Tibial artery (tissue), 4 donors: ENCODE data around the gene ERAL1.

Experiments used
- DNase-seq, 2 donors: peaks; one replicate each; pipeline ENCODE4 v3.0.0-alpha.2; 2019
- H3K27ac ChIP-seq, 2 donors: fragments of 200-600 bp; sonication (generic) in 1 of 2; 1 replicate in 1 of 2; 2 replicates in 1 of 2; pipeline ENCODE4 v1.5.1; 2018 to 2019; ENCODE audit warnings: mild to moderate bottlenecking in 1 of 2
- H3K27me3 ChIP-seq, 2 donors: fragments of 200-600 bp; sonication (generic) in 1 of 2; one replicate each; pipeline versions ENCODE4 v1.5.1 to v1.6.0; 2016 to 2019
- H3K36me3 ChIP-seq, 3 donors: fragments of 200-600 bp; sonication (generic) in 2 of 3; one replicate each; pipeline ENCODE4 v1.5.1; 2016 to 2019; ENCODE audit warnings: mild to moderate bottlenecking in 2 of 3
- H3K4me1 ChIP-seq, 4 donors: fragments of 200-600 bp; sonication (generic) in 2 of 4; 1 replicate in 3 of 4; 2 replicates in 1 of 4; pipeline ENCODE4 v1.5.1; 2016 to 2019
- H3K4me3 ChIP-seq, 2 donors: fragments of 200-600 bp; sonication (generic) in 1 of 2; 1 replicate in 1 of 2; 2 replicates in 1 of 2; pipeline ENCODE4 v1.5.1; 2018 to 2019; ENCODE audit warnings: mild to moderate bottlenecking in 2 of 2
- H3K9me3 ChIP-seq, 3 donors: fragments of 200-600 bp; sonication (generic) in 1 of 3; one replicate each; pipeline ENCODE4 v1.5.1; 2016 to 2019
- intact Hi-C: fragments of 100-400 bp; cut with DNase I; formaldehyde crosslinking; loops from one replicate; pipeline ENCODE4 v1.15.0; 2023; ENCODE audit warnings: low total_unique reads
- TF ChIP-seq, protein P1 (sequence below), 2 experiments: fragments of 200-600 bp in 1 of 2; fragments of 450-650 bp in 1 of 2; IDR thresholded peaks; one replicate each; pipeline ENCODE4 v1.5.1; 2017 to 2019; ENCODE audit warnings: antibody characterized with exemption in 2 of 2, mild to moderate bottlenecking in 1 of 2, moderate library complexity in 1 of 2

The ERAL1 gene

DNA sequence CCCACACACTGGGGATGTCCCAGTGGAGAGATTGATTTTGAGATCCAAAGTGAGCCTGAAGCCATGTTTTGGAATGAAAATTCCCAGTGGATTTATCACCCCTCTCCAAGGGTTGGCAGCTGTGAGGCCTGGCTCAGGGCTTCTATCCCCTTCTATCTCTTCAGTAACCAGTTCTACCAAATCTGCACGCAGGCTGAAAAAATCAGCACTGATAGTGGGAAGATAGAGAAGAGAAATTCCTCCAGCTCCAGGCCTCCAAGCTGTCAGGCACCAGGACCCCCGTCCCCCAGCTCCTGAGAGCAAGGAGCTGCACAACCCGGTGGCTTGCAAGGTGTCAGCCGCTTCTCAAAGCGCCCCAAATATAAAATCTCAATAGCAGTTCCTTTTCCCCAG lies 41.7 kb downstream of the ERAL1 start:
- TF ChIP-seq, protein P1, sequence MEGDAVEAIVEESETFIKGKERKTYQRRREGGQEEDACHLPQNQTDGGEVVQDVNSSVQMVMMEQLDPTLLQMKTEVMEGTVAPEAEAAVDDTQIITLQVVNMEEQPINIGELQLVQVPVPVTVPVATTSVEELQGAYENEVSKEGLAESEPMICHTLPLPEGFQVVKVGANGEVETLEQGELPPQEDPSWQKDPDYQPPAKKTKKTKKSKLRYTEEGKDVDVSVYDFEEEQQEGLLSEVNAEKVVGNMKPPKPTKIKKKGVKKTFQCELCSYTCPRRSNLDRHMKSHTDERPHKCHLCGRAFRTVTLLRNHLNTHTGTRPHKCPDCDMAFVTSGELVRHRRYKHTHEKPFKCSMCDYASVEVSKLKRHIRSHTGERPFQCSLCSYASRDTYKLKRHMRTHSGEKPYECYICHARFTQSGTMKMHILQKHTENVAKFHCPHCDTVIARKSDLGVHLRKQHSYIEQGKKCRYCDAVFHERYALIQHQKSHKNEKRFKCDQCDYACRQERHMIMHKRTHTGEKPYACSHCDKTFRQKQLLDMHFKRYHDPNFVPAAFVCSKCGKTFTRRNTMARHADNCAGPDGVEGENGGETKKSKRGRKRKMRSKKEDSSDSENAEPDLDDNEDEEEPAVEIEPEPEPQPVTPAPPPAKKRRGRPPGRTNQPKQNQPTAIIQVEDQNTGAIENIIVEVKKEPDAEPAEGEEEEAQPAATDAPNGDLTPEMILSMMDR (IDR thresholded peaks at IDR 0.05): no peak
- H3K4me3 ChIP-seq: peak overlapping the region; percentile 81 to 86
- H3K4me1 ChIP-seq: peaks cover 0 to 61% (median 46%) of the 10 kb centered on the region in 4 donors
- no peaks in the 10 kb centered on the region for H3K27me3 ChIP-seq
- no peak for DNase-seq
- peaks cover 0 to under 1% (median 0%) of the 10 kb centered on the region in 3 donors for H3K36me3 ChIP-seq
- no peaks in the 10 kb centered on the region for H3K9me3 ChIP-seq
- H3K27ac ChIP-seq: peak overlapping the region; percentile 92 to 94
- intact Hi-C loops: loop anchor here (5.0 kb wide), 2 partner anchors 84 to 169 kb away; partner anchors contain the start of genes NEK8 and TLCD1

DNA sequence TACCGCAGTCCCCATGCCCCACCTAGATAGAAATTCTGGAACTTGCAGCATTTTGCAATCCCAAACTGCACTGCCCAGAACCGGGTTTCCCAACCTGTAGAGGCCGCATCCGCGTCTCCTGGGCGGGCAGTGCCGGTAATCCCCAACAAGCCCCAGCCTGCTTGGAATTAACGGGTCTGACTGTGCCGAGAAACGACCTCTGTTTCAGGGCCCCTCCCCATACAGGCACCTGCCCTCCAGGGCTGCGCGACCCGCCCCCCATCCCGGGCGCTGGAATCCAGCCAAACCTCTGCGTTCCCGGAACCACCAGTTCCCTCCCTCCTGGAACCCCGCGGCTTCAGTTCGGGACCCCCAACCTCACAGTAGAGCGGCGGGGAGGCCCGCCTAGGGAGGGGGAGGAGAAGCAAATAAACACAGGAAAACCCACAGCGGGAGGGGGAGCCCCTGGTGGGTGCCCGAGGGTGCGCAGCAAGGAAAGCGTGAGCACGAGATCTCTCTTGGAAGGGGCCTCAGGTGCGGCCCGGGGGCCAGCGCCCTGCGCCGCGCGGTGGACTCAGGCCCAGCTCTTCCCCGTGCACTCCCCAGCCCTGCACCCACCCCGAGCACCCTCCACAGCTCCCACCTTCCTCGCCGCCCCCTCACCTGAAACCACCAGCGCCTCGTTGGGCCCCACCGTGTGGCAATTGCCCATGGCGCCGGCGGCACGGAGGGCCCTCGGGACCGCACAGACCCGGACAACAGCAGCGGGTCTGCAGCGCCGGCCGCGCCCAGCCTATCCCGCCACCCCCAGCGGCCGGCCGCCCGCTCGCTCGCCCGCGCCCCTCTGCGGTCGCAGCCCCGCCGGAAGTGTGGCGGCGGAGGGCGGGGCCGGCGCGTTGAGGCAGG lies 42.3 kb downstream of the ERAL1 start, which contains the start of gene FLOT2:
FLOT2 (minus strand) TSS at position 850 of the 885 bp plus-strand sequence; CDS start at position 691, 159 bp downstream.
- Histone ChIP-seq H3K36me3 (no peaks in the 10 kb centered on the region), H3K4me1 (peaks cover 0 to 62% (median 44%) of the 10 kb centered on the region in 4 donors), H3K27ac (peak within 1 kb of the TSS; percentile 92 to 94), H3K4me3 (peak within 1 kb of the TSS; percentile 81 to 86), H3K27me3 (no peaks in the 10 kb centered on the region), H3K9me3 (no peaks in the 10 kb centered on the region)
- TF ChIP-seq, protein P1 (IDR thresholded peaks at IDR 0.05): peak in 1 of 2 experiments; percentile 19
- DNase-seq: peak; percentile 78 to 86
- intact Hi-C loops: loop anchor here (5.0 kb wide), 2 partner anchors 85 to 170 kb away; partner anchors contain the start of genes NEK8 and TLCD1

DNA sequence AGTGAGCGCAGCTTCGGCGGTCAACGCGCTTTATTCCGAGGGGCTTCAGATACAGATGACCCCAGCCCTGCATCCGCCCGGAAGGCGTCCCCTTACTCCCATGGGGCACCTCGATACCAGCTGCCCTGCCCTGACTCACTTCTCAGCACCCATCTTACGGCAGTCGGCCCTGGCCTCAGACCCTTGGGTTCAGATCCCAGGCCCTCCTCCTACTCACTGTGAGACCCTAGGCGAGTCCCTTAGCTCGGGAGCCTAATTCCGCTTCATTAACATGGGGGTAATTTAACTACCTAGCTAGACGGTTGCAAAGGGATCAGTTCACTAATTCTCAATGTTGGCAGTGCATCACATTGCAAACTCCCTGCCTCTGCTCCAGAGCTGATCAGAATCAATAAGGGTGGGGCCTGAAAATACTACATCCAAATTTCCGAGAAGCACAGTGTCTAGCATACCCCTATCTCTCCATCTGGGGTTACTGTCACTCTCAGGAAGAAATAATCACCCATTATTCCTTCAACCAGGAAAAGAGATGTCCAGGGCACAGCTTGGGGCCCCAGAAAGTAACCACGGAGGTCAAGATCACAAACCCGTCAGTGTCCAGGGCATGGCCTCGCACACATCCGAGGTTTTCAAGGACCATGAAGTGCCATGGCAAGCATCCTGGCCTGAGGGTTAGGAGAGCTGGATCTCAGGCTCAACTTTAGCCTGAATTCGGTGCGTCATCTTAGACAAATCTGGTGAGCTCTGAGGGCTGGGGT lies 43.1 kb downstream of the ERAL1 start:
- Histone ChIP-seq H3K27ac (peak overlapping the region; percentile 92 to 94), H3K4me1 (peaks cover 0 to 58% (median 38%) of the 10 kb centered on the region in 4 donors), H3K9me3 (no peaks in the 10 kb centered on the region), H3K36me3 (no peaks in the 10 kb centered on the region), H3K4me3 (peak overlapping the region; percentile 81 to 86), H3K27me3 (no peaks in the 10 kb centered on the region)
- DNase-seq: peak; percentile 27 to 33
- TF ChIP-seq, protein P1 (IDR thresholded peaks at IDR 0.05): no peak
- intact Hi-C loops: loop anchor here (5.0 kb wide), 2 partner anchors 86 to 171 kb away; partner anchors contain the start of genes NEK8 and TLCD1

DNA sequence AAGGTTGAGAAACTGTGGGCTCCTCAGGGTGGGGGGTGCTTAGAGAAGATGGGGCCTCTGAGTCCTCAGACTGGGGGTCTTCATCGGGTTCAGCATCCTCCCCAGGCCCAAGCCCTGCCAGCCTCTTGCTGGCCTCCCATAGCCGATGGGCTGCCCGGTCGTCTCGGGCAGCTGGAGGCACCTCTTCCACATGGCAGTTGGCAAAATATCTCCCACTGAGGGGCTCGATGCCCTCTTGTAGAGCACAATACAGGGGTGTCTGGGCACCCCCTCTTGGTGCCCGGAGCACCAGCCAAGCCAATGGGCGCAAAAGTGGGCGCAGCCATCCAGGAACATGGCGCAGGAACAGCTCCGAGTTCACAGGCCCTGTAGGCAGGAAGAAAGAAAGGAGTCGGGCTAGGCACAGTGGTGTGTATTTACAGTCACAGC lies 43.7 kb downstream of the ERAL1 start:
- intact Hi-C loops: loop anchor here (5.0 kb wide), 2 partner anchors 86 to 171 kb away; partner anchors contain the start of genes NEK8 and TLCD1
- no peaks in the 10 kb centered on the region for H3K9me3 ChIP-seq
- H3K4me1 ChIP-seq: peaks cover 0 to 58% (median 38%) of the 10 kb centered on the region in 4 donors
- peak overlapping the region; percentile 92 to 94 for H3K27ac ChIP-seq
- no peaks in the 10 kb centered on the region for H3K27me3 ChIP-seq
- no peak overlapping the region for H3K4me3 ChIP-seq
- H3K36me3 ChIP-seq: no peaks in the 10 kb centered on the region
- peak in 1 of 2 donors; percentile 34 for DNase-seq
- TF ChIP-seq, protein P1 (IDR thresholded peaks at IDR 0.05): no peak

DNA sequence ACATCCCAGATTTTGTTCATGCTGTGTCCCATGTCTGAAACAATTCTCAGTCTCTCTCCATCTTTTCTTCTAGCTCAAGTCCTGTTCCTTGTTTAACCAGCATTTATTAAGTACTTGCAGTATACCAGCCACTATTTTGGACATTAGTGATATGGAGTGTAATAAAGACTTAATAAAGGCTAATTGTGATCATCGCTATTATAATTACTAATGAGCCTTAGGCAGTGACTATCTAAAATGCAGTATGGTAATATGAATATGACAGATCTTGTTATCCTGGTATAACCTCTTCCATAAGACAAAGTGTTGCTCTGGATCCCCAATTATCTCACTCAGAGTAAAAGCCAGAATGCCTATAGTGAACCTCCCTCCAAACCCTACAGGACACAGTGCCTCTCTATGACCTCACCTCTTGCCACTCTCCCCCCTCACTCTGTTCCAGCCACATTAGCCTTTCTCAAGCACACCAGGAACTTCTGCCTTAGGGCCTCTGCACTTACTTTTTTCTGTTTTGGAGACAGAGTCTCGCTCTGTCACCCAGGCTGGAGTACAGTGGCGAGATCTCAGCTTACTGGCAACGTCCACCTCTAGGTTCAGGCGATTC lies 44.5 kb downstream of the ERAL1 start:
- Histone ChIP-seq H3K9me3 (no peaks in the 10 kb centered on the region), H3K4me3 (no peak overlapping the region), H3K36me3 (no peaks in the 10 kb centered on the region), H3K27me3 (no peaks in the 10 kb centered on the region), H3K27ac (no peak overlapping the region), H3K4me1 (peaks cover 0 to 53% (median 34%) of the 10 kb centered on the region in 4 donors)
- intact Hi-C loops: loop anchor here (5.0 kb wide), 2 partner anchors 87 to 172 kb away; partner anchors contain the start of genes NEK8 and TLCD1
- TF ChIP-seq, protein P1 (IDR thresholded peaks at IDR 0.05): no peak
- no peak for DNase-seq
